GM19463 (cell line): ENCODE measurements around the gene YAE1.
"Not testable (repeated sequence)": the region's sequence is repeated elsewhere in the genome, so short reads cannot be mapped to it uniquely, and the experiment has no call there.

ENCODE experiments used
- ATAC-seq: cut with Tn5 transposase; IDR thresholded peaks from one replicate; pipeline ENCODE4 v1.9.1; 2021; ENCODE audit warnings: mild to moderate bottlenecking, moderate library complexity; ENCODE audit not compliant: unreplicated experiment

YAE1 gene

DNA sequence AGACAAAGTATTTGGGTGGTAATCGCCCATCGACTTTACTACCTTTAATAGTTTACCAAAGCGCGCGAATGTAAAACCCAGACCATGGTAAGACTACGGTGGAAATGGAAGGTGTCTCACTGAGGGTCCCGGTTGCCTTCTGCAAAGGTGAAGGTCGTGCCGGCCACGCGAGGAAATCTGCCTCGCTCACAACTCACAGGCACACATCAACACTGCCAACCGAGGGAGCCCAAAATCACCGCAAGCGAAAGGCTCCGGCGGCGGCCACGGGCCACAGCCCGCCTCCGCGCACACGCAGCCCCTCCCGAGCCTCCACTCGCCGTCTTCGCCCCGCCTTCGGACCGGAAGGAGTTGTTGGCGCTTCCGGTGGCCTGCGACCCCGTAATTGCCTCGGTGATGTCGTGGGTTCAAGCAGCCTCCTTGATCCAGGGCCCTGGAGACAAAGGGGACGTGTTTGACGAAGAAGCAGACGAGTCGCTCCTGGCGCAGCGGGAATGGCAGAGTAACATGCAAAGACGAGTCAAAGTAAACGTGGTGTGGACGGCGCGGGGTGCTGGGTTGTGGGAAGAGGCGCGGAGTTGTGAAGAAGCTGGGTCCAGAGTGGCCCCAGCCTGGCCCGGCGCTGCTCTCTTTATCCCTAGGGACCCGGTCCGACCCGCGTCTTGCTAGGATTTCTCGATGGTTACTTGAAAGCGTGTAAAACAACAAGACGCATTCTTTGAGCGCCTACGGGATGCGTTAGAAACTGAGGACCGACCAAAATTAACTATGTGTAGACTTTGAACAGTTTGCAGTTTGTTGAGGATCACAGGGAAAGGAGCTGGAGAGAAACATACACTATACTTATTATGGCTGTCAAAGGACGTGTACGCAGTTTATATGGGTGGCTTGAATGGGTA lies at the start of gene YAE1:
YAE1 (plus strand) TSS at position 382 of the 899 bp plus-strand sequence; CDS start at position 397, 15 bp downstream.
- peak; percentile 99 for ATAC-seq

GRCh38 chr7:39516498-39516897 lies 49.7 kb upstream of the YAE1 start:
- ATAC-seq = no peak

GRCh38 chr7:39517240-39517639 lies 49.0 kb upstream of the YAE1 start:
- no peak for ATAC-seq

GRCh38 chr7:39525926-39526325 lies 40.3 kb upstream of the YAE1 start:
- no peak for ATAC-seq

DNA sequence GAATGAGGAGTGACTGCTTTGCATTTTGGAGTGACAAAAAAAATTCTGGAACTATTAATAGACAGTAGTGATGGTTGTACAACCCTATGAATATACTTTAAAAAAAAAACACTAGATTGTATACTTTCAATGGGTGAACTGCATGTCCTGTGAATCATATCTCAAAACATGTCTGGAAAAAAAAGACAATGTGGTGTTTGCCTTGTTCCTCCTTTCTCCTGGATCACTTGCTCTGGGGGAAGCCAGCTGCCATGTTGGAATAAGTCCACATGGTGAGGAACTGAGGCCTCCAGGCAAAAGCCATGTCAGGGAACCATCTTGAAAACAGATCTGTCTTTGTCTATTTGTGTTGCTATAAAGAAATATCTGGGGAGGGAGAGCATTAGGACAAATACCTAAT lies 39.5 kb upstream of the YAE1 start:
- no peak for ATAC-seq

GRCh38 chr7:39527296-39527695 lies 38.9 kb upstream of the YAE1 start:
- no peak for ATAC-seq

DNA sequence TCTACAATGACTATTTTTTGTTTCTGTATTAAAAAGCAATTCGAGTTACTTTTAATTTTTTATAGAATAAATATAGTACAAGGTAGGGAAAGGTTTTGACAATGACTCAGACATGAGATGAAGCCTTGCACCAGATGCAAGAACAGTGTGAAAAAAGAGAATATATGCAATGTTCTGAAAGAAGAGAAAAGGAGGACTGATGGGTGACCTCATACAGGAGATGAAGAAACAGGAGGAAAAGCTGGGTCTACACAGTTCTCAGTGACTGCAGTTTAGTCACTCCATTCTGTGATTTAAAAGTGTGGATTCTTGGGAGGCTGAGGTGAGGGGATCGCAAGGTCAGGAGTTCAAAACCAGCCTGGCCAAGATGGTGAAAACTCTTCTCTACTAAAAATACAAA lies 38.3 kb upstream of the YAE1 start:
- no peak for ATAC-seq

DNA sequence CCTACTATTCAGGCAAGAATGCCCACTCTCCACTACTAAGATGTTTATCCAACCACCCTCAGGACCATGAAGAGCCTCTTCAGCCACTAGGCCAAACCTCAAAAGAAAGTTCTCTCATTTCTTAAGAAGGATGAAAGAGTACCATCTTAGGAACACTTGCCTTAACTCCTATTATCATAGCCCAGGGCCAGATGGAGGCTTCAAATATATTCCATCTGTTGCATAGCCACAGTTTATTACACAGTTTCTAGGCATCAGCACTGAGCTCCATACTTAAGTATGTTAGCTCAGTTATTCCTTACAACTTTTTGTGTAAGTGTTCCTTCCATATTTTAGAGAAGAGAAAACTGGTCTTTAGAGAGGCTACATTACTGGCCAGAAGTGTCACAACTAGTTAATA lies 37.4 kb upstream of the YAE1 start:
- ATAC-seq = no peak

GRCh38 chr7:39529582-39529981 lies 36.6 kb upstream of the YAE1 start:
- ATAC-seq = no peak

DNA sequence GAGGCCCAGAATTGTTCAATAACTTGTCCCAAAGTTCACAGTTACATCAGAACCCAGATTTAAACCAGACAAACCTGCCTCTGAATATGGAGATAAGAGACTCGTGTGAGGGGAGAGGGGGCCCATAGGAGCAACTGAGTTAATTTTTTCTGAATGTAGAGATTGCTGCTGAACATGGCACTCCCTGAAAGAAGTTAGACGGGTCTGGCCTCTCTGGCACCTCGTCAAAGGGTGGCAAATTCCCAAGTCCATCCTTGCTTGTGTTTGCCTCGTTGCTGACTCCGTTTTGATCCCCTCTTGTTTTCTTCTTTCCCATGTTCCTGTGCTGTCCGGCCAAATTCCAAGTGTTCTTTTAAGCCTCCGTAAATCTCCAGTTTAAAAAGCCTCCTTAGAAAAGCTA lies 35.2 kb upstream of the YAE1 start:
- no peak for ATAC-seq

- ATAC-seq = no peak
These were observed 34.4 kb upstream of the YAE1 start for GRCh38 chr7:39531818-39532217.

DNA sequence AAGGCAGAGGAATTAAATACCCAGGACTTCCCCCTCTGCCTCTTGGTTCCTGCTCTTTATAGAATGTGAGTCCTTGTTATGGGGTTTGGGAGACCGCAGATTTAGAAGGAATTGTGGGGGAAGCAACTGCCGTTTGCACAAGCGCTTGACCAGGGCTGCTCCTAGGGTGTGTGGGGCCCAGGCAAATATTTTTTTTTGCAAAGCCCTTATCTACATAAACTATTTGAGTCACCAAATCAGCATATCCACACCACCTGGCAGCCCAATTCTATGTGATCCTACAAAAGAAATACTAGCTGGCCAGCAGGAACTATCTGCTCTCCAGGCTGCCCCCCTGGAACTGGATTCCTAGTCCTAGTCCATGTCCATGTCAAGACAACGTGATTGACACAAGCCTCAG lies 33.4 kb upstream of the YAE1 start:
- ATAC-seq = no peak

DNA sequence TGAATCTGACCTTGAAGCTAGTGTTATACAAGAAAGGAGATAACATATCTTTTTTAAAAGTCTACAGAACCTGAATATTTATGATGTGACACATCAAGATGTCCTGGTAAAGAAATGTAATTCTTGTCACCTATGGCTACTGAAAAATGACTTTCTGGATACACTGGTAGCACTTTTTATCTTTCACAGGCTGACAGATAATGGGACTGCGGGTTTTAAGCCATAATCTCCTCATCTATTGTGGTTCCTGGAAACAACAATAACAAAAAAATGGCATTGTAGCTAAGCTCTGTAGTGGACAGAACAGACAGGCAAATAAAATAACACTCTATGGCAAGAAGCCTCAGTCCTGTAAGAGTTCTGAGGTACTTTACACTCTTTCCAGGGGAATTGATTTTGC lies 31.6 kb upstream of the YAE1 start:
- ATAC-seq = no peak

DNA sequence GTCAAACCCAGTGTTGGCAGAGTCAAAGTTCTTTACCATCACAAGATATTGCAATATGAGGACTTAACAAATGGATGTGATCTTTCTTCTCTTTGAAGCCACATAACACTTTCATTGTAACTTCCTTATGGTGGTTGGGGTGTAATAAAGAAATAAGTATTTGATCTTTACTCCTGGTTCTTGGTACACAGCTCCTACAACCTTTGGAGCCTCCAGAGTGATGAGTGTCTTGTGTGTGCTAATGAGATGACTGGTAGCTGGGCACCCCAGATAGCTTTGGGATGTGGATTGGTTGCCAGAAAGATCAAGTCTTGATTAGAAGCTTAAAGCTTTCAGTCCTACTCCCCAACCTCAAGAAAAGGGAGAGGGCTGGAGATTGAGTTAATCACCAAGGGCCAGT lies 31.1 kb upstream of the YAE1 start:
- ATAC-seq = no peak

GRCh38 chr7:39535720-39536119 lies 30.5 kb upstream of the YAE1 start:
- no peak for ATAC-seq

DNA sequence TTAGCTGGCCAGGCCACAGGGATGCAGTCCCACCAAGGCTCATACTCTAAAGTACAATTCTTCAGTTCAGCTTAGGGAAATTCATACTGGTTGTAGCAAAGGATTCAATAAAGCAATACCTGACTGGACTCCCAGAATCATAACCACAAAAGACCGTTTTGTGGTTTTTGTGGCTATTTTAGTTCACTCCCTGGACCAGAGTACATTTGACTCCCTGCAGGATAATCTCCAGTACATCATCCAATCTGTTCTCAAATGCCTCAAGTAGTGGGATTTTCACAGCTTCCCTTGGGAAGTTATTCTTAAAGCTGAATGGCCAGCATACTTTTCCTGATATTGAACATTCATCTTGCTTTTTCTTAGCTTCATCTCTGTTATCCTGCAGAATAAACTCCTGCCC lies 29.3 kb upstream of the YAE1 start:
- ATAC-seq = no peak

DNA sequence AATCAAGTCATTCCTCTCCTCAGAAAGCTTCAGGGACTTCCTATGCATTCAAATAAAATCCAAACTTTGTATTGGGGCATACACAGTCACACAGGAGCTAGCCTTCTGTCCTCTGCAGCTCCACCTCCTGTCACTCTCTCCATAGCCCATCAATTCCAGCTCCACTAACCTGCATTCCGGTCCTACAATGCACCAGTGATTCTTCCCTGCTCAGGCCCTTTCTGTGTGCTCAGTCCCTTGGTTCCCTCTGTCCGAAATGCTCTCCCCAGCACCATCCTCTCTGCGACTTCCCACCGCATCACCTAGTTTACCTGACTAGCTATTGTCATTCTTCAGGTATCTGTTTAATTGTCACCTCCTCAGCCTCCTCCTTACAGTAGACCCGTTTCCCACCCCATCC lies 26.4 kb upstream of the YAE1 start:
- no peak for ATAC-seq

GRCh38 chr7:39540320-39540719 lies 25.9 kb upstream of the YAE1 start:
- ATAC-seq = no peak

GRCh38 chr7:39541511-39541910 lies 24.7 kb upstream of the YAE1 start:
- no peak for ATAC-seq

GRCh38 chr7:39544774-39545173 lies 21.4 kb upstream of the YAE1 start:
- not testable (repeated sequence) for ATAC-seq

DNA sequence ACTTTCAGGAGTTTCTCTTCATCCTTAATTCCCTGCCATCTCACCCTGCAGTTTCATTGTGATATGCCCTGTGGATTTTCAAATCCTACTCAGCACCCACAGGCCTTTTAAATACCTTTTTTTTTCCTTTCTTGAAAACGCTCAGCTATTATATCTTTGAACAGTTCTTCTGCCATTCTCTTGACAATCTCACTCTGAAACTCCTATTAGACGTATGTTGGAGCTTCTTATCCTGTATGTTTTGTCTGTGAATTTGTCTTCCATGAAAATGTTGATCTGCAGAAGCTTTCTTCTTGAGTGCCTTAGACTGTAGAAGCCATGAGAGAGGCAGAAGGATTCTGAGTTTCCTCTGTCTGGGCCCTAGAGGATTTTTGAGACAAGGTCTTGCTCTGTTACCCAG lies 18.9 kb upstream of the YAE1 start:
- ATAC-seq = no peak

GRCh38 chr7:39550411-39550810 lies 15.8 kb upstream of the YAE1 start:
- ATAC-seq = no peak

- ATAC-seq = no peak
These were observed 12.8 kb upstream of the YAE1 start for GRCh38 chr7:39553436-39553835.
